HG03196 (cell line): ENCODE results near the gene CLIC4.
"Not testable (repeated sequence)": the region's sequence is repeated elsewhere in the genome, so short reads cannot be mapped to it uniquely, and the experiment has no call there.

ENCODE experiments used
- ATAC-seq: cut with Tn5 transposase; IDR thresholded peaks from one replicate; pipeline ENCODE4 v1.9.1; 2021; ENCODE audit not compliant: unreplicated experiment

Gene CLIC4

GRCh38 chr1:24744911-24745710 lies at the start of gene CLIC4:
CLIC4 (plus strand) TSS chr1:24745447; CDS start chr1:24745554, 107 bp downstream.
- peak; percentile 60 for ATAC-seq

- no peak for ATAC-seq
Measured at GRCh38 chr1:24696041-24696755, 49.0 kb upstream of the CLIC4 start.

- no peak for ATAC-seq
Measured at GRCh38 chr1:24696756-24697330, 48.4 kb upstream of the CLIC4 start.

GRCh38 chr1:24697453-24698001 lies 47.7 kb upstream of the CLIC4 start:
- not testable (repeated sequence) for ATAC-seq

GRCh38 chr1:24698326-24698725 lies 46.9 kb upstream of the CLIC4 start:
- not testable (repeated sequence) for ATAC-seq

GRCh38 chr1:24699628-24700027 lies 45.6 kb upstream of the CLIC4 start:
- no peak for ATAC-seq

- ATAC-seq: no peak
Measured at GRCh38 chr1:24702511-24703293, 42.5 kb upstream of the CLIC4 start.

GRCh38 chr1:24704411-24705259 lies 40.6 kb upstream of the CLIC4 start:
- ATAC-seq: no peak

- peak; percentile 85 for ATAC-seq
Measured at GRCh38 chr1:24705260-24706073, 39.8 kb upstream of the CLIC4 start.

GRCh38 chr1:24706074-24706389 lies 39.2 kb upstream of the CLIC4 start:
- not testable (repeated sequence) for ATAC-seq

GRCh38 chr1:24707687-24708086 lies 37.6 kb upstream of the CLIC4 start:
- ATAC-seq: no peak

- no peak for ATAC-seq
Measured at GRCh38 chr1:24708938-24709337, 36.3 kb upstream of the CLIC4 start.

GRCh38 chr1:24709791-24710441 lies 35.3 kb upstream of the CLIC4 start:
- ATAC-seq: no peak

GRCh38 chr1:24711329-24711728 lies 33.9 kb upstream of the CLIC4 start:
- ATAC-seq: no peak

GRCh38 chr1:24713176-24713575 lies 32.1 kb upstream of the CLIC4 start:
- no peak for ATAC-seq

GRCh38 chr1:24713736-24714135 lies 31.5 kb upstream of the CLIC4 start:
- ATAC-seq: no peak

GRCh38 chr1:24714859-24715520 lies 30.3 kb upstream of the CLIC4 start:
- ATAC-seq: no peak

- no peak for ATAC-seq
Measured at GRCh38 chr1:24715658-24716057, 29.6 kb upstream of the CLIC4 start.
